RWPE1 (cell line): ENCODE data around the gene CDH12.
"Not testable (repeated sequence)": the region's sequence is repeated elsewhere in the genome, so short reads cannot be mapped to it uniquely, and the experiment has no call there.

ENCODE experiments used
- CTCF ChIA-PET: fragments of 350-600 bp; sonication (Branson Sonifier 250); formaldehyde crosslinking; extraction: SDS; loops from one replicate; lab custom pipeline; 2021; lab: Yijun Ruan, JAX
- POLR2A ChIA-PET: fragments of 400-600 bp; formaldehyde crosslinking; extraction: SDS; loops from one replicate; lab custom pipeline; 2020; ENCODE audit warnings: antibody characterized with exemption; ENCODE audit not compliant: low non-redundant PET; lab: Yijun Ruan, JAX
- DNase-seq: peaks from one replicate; pipeline ENCODE4 v3.0.0; 2012; ENCODE audit warnings: low spot score
- H3K27ac ChIP-seq: fragments of 450-650 bp; 2 replicates; pipeline ENCODE4 v1.5.1; 2017
- CTCF ChIP-seq: fragments of 450-650 bp; conservative IDR thresholded peaks from 2 replicates; pipeline ENCODE4 v1.5.1; 2017; ENCODE audit warnings: low read depth, mild to moderate bottlenecking

Gene CDH12

GRCh38 chr5:22293147-22293546, 560.0 kb downstream of the CDH12 start:
- DNase-seq: no peak
- CTCF ChIA-PET: interaction anchor here (0.6 kb wide), 1 partner anchor 365 kb away, joined by 3 read pairs; no protein-coding TSS in a partner anchor
- POLR2A ChIA-PET: no interaction called here
- H3K27ac ChIP-seq: no peak overlapping the region
- TF ChIP-seq CTCF: no peak

GRCh38 chr5:22278164-22278563, 575.0 kb downstream of the CDH12 start:
- TF ChIP-seq CTCF: no peak
- POLR2A ChIA-PET: no interaction called here

GRCh38 chr5:22277006-22277405, 576.1 kb downstream of the CDH12 start:
- H3K27ac ChIP-seq: no peak overlapping the region
- ChIA-PET POLR2A (no interaction called here), CTCF (no interaction called here)
- no peak for TF ChIP-seq CTCF
- DNase-seq: no peak

More at GRCh38 chr5:22278164-22278563, 575.0 kb downstream of the CDH12 start:
- CTCF ChIA-PET: no interaction called here
- no peak for DNase-seq
- no peak overlapping the region for H3K27ac ChIP-seq

- CTCF ChIA-PET, DNase-seq, POLR2A ChIA-PET, H3K27ac ChIP-seq: not testable (repeated sequence)
These were observed 587.3 kb downstream of the CDH12 start for GRCh38 chr5:22265855-22266254.

GRCh38 chr5:22258139-22258538, 595.0 kb downstream of the CDH12 start:
- no peak for TF ChIP-seq CTCF
- H3K27ac ChIP-seq: no peak overlapping the region
- CTCF ChIA-PET: no interaction called here
- POLR2A ChIA-PET: no interaction called here
- DNase-seq: no peak

- no peak for DNase-seq
- no peak for TF ChIP-seq CTCF
- ChIA-PET CTCF (no interaction called here), POLR2A (no interaction called here)
- no peak overlapping the region for H3K27ac ChIP-seq
These were observed 602.6 kb downstream of the CDH12 start for GRCh38 chr5:22250528-22250927.

GRCh38 chr5:22249209-22249729, 603.9 kb downstream of the CDH12 start:
- no peak for DNase-seq
- CTCF ChIA-PET: interaction anchor here (0.6 kb wide), 1 partner anchor 1860 kb away, joined by 3 read pairs; no protein-coding TSS in a partner anchor
- POLR2A ChIA-PET: no interaction called here
- TF ChIP-seq CTCF: no peak
- no peak overlapping the region for H3K27ac ChIP-seq
